ENCODE measurements around the gene SDC3.

DNA sequence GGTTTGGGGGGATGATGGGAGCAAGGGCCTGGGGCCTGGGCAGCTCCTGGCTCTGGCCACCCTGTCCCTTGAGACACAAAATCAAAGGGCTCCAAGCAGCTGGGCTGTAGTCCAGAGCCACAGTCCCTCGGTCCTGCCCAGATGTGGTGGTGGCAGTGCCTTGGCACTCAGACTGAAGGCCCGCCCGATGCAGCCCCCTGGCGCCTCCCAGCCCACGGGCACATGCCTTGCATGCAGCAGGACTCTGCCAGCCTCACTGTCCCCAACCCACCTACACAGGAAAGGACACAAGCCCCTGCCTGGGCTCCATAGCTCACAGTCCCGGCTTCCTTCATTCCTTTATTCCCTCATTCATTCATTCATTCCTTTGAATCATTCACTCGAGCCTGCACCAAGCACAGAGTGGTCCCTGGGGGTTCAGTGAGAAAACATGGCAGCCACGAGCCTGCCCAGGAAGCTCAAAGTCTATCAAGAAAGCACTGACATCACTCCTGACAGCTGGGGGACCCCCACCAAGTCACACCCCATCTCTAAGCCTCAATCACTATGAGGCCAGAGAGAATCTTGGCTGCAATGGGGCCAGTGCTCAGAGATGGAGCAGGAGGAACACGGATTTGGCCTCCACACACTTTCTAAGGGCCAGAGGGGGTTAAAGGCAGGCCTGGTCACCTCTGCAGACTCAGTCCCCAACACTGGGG lies 5.8 kb downstream of the SDC3 start:
- TF ChIP-seq NFIC (IDR thresholded peaks at IDR 0.05) (no peak), CEBPB (IDR thresholded peaks at IDR 0.05) (no peak), EGR1 (IDR thresholded peaks at IDR 0.05) (no peak), EP300 (IDR thresholded peaks at IDR 0.05; ENCODE audit: borderline replicate concordance) (no peak), TCF12 (IDR thresholded peaks at IDR 0.05; ENCODE audit: low read depth) (no peak), FOXM1 (IDR thresholded peaks at IDR 0.05; ENCODE audit: borderline replicate concordance, low read depth) (no peak), TAF1 (IDR thresholded peaks at IDR 0.05; ENCODE audit: low read depth) (no peak), CREB1 (IDR thresholded peaks at IDR 0.05; ENCODE audit: low read depth) (no peak), RAD21 (IDR thresholded peaks at IDR 0.05; ENCODE audit: low read depth) (no peak), YY1 (IDR thresholded peaks at IDR 0.05; ENCODE audit: low read depth) (no peak), TEAD4 (IDR thresholded peaks at IDR 0.05) (no peak)
- TF ChIP-seq, protein P1, sequence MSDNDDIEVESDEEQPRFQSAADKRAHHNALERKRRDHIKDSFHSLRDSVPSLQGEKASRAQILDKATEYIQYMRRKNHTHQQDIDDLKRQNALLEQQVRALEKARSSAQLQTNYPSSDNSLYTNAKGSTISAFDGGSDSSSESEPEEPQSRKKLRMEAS (IDR thresholded peaks at IDR 0.05) = no peak
- TF ChIP-seq, protein P2, sequence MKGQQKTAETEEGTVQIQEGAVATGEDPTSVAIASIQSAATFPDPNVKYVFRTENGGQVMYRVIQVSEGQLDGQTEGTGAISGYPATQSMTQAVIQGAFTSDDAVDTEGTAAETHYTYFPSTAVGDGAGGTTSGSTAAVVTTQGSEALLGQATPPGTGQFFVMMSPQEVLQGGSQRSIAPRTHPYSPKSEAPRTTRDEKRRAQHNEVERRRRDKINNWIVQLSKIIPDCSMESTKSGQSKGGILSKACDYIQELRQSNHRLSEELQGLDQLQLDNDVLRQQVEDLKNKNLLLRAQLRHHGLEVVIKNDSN (IDR thresholded peaks at IDR 0.05) = no peak

Measured in Ishikawa (cell line).